ENCODE measurements around the gene PRPF19.

Gene PRPF19

DNA sequence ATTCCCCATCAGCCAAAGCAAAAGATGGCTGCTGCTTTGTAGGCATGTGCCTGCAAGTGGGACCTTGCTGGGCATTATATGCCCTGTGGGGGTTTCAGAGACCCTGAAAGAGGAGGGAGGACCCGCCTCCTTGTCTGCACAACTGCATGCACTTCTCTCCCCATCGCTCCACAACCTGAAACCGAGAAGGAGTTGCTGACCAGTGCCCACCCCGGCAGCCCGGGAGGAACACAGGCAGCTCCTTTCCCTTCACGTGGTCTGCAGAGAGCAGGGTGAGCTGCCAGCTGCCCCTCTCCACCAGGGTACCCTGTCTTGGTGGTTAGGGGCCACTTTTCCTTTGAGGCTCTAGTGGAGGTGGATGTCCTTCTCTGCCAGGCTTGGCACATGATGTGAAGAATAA is 16.5 kb upstream of the PRPF19 start:
- POLR2A ChIA-PET, result no interaction called here

DNA sequence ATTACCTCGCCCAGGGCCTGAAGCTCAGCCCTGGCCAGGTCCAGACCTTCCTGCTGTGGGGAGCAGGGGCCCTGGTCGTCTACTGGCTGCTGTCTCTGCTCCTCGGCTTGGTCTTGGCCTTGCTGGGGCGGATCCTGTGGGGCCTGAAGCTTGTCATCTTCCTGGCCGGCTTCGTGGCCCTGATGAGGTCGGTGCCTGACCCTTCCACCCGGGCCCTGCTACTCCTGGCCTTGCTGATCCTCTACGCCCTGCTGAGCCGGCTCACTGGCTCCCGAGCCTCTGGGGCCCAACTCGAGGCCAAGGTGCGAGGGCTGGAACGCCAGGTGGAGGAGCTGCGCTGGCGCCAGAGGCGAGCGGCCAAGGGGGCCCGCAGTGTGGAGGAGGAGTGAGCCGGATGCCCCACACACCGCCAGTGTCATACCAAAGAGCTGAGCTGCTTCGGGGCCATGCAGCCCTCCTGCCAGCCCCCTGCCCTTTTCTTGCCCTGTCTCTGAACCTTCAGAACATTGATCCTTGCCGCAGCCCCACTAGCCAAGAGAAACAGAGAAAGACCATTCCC is 15.5 kb upstream of the PRPF19 start:
- no peak for DNase-seq (ENCODE audit: extremely low spot score)
- TF ChIP-seq, protein P1, sequence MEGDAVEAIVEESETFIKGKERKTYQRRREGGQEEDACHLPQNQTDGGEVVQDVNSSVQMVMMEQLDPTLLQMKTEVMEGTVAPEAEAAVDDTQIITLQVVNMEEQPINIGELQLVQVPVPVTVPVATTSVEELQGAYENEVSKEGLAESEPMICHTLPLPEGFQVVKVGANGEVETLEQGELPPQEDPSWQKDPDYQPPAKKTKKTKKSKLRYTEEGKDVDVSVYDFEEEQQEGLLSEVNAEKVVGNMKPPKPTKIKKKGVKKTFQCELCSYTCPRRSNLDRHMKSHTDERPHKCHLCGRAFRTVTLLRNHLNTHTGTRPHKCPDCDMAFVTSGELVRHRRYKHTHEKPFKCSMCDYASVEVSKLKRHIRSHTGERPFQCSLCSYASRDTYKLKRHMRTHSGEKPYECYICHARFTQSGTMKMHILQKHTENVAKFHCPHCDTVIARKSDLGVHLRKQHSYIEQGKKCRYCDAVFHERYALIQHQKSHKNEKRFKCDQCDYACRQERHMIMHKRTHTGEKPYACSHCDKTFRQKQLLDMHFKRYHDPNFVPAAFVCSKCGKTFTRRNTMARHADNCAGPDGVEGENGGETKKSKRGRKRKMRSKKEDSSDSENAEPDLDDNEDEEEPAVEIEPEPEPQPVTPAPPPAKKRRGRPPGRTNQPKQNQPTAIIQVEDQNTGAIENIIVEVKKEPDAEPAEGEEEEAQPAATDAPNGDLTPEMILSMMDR (IDR thresholded peaks at IDR 0.05; ENCODE audit: control extremely low read depth, extremely low read depth, low read depth, missing control alignments), result no peak
- ChIA-PET POLR2A (interaction anchor here (0.5 to 0.7 kb wide), 2 partner anchors 17 to 1072 kb away, joined by 3 read pairs; no protein-coding TSS in a partner anchor), CTCF (interaction anchor here (0.9 to 1.3 kb wide), 3 partner anchors 8 to 22 kb away, joined by 3 to 5 read pairs (median 4); partner anchors contain the start of gene TMEM109)

More for the DNA sequence above, 16.5 kb upstream of the PRPF19 start:
- no peak for DNase-seq (ENCODE audit: extremely low spot score)
- CTCF ChIA-PET, result interaction anchor here (1.0 to 1.8 kb wide), 4 partner anchors 8 to 372 kb away, joined by 3 to 8 read pairs (median 4); partner anchors contain the start of genes TMEM109 and VWCE
- TF ChIP-seq, protein P1 (IDR thresholded peaks at IDR 0.05; ENCODE audit: control extremely low read depth, extremely low read depth, low read depth, missing control alignments), result no peak

DNA sequence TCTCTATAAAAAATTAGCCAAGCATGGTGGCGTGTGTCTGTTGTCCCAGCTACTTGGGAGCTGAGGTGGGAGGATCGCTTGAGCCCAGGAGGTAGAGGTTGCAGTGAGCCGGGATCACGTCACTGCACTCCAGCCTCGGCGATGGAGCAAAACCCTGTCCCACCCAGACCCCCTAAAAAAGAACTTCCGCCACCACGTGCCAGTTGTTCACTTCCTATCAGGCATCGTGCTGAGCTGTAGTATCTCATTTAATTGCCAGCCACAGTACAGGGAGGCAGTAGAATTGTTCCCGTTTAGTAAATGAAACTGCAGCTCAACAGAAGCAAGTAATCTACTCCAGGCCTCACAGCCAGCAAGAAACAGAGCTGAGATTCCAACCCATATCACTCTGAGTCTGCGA is 14.9 kb upstream of the PRPF19 start:
- CTCF ChIA-PET, result interaction anchor here (1.3 to 10.6 kb wide), 2 partner anchors 9 to 18 kb away, joined by 4 to 112 read pairs; partner anchors contain the start of gene PRPF19
- POLR2A ChIA-PET, result interaction anchor here (0.7 kb wide), 1 partner anchor 1073 kb away, joined by 3 read pairs; no protein-coding TSS in a partner anchor

DNA sequence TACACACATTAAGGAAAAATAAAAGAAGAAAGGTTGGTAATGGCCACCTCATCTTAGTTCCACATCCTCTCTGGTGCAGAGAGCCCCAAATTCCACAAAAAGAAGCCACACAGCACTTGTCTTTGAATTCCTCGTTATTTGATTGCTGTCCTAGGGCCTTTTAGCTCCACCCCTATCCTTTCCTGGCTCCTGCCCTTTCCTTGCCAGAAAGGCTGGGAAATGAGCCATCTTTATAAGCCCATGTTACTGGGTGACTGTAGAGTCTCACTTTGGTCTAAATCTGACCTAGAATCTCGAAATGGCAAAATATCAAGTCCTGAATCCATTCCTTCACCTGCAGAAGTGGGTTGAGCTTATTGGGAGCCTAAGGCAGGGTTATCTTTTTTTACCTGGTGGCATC is 13.6 kb upstream of the PRPF19 start:
- ChIA-PET POLR2A (no interaction called here), CTCF (interaction anchor here (1.6 to 10.6 kb wide), 4 partner anchors 10 to 267 kb away, joined by 5 to 112 read pairs (median 18); partner anchors contain the start of gene PRPF19)

More for the DNA sequence above, 14.9 kb upstream of the PRPF19 start:
- DNase-seq (ENCODE audit: extremely low spot score), result no peak
- TF ChIP-seq, protein P1 (IDR thresholded peaks at IDR 0.05; ENCODE audit: control extremely low read depth, extremely low read depth, low read depth, missing control alignments), result no peak

DNA sequence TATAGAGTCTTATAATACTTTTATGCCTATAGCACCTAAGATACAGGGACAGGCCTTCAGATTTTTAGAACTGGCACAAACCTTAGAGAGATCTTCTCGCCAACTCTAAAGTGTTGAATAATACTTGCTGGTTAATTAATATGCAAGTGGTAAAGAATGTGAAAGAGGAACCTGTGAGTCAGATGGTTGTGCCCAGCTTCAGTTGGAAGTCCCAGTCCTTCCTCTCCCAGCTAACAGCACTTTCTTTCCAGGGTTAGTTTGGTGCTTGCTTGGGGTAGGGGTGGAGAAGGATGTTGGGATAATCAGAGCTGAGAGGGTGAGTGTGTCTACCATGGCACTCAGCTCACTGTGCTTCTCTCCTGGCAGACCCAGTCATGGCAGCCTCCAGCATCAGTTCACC is 12.9 kb upstream of the PRPF19 start:
- ChIA-PET POLR2A (no interaction called here), CTCF (interaction anchor here (1.5 to 10.6 kb wide), 6 partner anchors 8 to 268 kb away, joined by 3 to 112 read pairs (median 6); partner anchors contain the start of gene PRPF19)
- DNase-seq (ENCODE audit: extremely low spot score), result no peak
- TF ChIP-seq, protein P1 (IDR thresholded peaks at IDR 0.05; ENCODE audit: control extremely low read depth, extremely low read depth, low read depth, missing control alignments), result no peak

More for the DNA sequence above, 13.6 kb upstream of the PRPF19 start:
- TF ChIP-seq, protein P1 (IDR thresholded peaks at IDR 0.05; ENCODE audit: control extremely low read depth, extremely low read depth, low read depth, missing control alignments), result no peak
- no peak for DNase-seq (ENCODE audit: extremely low spot score)

DNA sequence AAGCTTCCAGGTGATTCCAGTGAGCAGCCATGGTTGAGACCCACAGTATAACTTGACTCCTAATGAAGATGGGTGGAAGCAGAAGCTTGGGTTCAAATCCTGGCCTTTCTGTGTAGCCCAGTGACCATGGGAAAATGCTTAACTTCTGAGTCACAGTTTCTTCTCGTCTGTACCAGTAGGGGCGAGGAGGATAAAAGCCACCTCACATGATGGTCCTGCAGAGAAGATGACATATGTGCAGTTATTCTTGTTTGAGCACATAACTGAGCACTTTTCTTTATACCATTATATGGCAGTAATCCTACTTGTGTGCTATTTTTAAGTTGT is 12.5 kb upstream of the PRPF19 start:
- TF ChIP-seq, protein P1 (IDR thresholded peaks at IDR 0.05; ENCODE audit: control extremely low read depth, extremely low read depth, low read depth, missing control alignments), result no peak
- POLR2A ChIA-PET, result interaction anchor here (0.7 kb wide), 1 partner anchor 16 kb away, joined by 3 read pairs; no protein-coding TSS in a partner anchor
- CTCF ChIA-PET, result interaction anchor here (1.5 to 10.6 kb wide), 6 partner anchors 8 to 268 kb away, joined by 3 to 112 read pairs (median 6); partner anchors contain the start of gene PRPF19
- DNase-seq (ENCODE audit: extremely low spot score), result no peak

Measured in GM10248 (cell line).